ENCODE data around the gene TSC1.

DNA sequence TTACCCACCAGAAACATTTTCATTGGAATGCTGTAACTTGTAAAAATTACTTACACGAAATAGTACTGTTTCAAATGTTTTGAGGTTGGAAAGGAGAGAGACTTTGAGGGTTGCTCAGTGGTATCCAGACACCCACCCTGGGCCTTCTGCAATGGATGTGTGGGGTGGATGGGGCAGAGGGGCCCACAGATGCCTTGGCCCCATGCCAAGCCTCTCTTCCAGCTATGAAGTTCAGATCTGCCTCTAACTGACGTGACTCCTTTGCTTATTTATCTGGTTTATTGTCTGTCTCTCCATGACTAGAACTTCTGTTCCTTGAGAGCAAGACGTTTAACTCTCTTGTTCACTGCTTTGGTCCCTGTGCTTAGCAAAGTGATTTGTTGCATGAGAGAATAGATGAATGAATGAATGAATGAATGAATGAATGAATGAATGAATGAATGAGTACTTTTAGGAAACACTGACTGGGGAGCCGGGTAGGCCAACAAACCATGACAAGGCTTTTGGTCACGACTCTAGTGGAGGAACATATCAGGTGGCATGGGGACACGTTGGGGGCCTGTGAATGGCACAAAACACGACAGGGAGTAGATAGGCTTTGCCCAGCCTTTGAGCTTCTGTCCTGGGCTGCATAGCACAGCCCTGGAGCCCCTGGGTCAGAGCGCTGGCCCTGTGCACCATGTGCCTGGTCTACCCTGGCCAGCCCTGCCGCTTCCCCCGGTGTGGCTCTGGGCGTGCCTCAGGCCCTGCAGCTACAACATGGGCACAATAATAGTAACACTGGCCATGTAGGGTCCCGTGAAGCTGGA, 98.1 kb downstream of the TSC1 start:
- TF ChIP-seq POLR2A (IDR thresholded peaks at IDR 0.05), result no peak
- no peak for TF ChIP-seq CTCF (IDR thresholded peaks at IDR 0.05)

All from Peyer's patch (tissue), 4 donors.